TTC549 (cell line): ENCODE measurements around the gene ARL17A.
"Not testable (repeated sequence)": the region's sequence is repeated elsewhere in the genome, so short reads cannot be mapped to it uniquely, and the experiment has no call there.

ENCODE experiments used
- FAIRE-seq: peaks from 2 replicates; lab custom pipeline; 2012; peaks lifted over from hg19 to GRCh38; lab: Jason Lieb, UNC

Gene ARL17A

DNA sequence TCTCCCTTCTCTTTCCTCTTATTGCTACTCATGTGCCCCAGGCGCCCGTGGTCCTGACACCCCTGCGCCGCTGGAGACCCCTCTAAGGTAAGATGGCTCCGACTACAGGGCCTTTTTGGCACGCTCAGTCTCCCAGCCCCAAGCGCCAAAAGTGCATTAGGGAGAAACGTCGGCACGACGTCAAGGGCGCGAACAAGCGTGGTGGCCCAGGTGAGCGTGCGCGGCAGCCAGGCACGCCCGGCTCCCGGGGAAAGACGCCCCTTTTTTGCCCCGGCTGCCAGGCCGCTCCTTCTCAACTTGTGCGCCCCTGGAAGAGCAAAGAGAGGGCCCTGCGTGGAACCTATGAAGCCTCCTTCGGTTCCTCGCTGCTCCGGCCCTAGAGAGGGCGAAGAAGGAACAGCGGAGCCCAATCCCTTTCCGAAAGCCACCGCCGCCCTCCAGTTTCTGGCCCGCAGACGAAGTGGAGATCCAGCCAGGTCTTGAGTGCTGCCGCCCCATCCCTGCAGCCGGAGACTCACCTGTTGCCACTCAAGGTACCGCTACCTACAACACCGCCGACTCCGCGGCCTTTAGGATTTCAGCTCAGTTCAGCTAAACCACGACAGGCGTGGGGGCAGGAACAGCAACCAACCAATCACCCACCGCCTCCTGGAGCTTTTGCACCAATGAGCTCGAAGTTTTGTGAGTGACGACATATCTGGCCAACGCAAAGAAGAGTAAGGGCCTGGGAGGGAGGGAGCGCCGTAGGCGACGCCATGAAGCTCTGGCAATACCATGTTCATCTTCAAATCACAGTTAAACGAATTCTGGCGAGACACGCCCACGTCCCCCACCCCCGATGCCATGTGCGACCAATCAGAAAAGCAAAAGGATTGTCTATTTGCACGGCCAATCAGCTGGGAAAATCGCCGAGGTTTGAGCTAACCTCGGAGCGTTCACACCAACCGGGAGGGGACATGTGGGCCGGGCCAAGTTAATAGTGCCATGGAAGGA is at the start of gene ARL17A:
TSS of gene ARL17A (minus strand) at position 609 of the 993 bp plus-strand sequence. CDS start 3,369 bp downstream, outside the sequence.
- FAIRE-seq, result peak; percentile 96

DNA sequence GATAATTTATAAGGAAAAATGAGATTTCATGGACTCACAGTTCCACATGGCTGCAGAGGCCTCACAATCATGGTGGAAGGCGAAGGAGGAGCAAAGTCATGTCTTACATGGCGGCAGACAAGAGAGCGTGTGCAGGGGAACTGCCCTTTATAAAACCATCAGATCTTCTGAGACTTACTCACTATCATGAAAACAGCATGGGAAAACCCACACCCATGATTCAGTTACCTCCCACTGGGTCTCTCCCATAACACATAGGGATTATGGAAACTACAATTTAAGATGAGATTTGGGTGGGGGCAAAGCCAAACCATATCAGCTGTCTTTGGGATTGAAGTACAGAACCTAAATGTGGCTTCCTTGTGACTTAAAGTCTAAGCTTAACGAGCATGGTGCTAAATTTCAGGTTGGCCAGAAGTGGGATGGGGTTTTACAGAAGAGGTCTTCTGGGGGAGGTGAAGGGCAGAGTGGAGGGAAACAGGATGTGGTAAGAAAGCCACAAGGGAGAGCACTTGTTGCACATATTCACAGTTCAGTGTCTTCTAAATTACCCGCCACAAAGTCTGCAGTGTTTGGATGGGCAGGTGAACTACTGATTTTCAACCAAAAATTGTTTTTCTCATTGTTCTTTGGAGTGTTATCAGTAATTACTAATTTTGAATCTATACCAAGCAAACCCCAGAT is 49.4 kb upstream of the ARL17A start:
- FAIRE-seq, result not testable (repeated sequence)

DNA sequence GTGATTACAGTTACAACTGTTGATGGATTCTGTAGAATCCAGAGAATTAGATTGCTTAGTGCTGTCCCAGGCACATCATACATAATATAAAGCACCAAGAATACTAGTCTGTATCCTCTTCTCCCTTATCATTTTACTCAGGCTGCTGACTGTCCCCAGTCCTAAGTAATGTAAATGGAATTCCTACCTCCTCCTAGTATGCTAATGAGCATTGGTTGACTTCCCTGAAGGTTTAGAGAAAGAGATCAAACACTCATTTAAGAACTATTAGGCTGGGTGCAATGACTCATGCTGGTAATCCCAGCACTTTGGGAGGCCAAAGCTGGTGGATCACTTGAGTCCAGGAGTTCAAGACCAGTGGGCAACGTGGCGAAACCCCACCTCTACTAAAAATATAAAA is 48.0 kb upstream of the ARL17A start:
- FAIRE-seq, result not testable (repeated sequence)

DNA sequence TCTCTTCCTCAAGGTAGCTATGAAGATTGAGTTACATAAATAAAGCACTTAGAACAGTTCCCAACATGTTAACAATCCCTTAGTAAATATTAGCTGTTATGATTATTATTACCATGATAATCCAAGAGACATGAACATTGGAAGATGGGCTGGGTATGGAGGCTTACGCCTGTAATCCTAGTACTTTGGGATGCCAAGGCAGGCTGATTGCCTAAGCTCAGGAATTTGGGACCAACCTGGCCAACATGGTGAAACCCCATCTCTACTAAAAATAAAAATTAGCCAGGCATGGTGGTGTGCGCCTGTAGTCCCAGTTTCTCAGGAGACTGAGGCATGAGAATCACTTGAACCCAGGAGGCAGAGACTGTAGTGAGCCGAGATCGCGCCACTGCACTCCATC is 45.2 kb upstream of the ARL17A start:
- FAIRE-seq, result not testable (repeated sequence)

DNA sequence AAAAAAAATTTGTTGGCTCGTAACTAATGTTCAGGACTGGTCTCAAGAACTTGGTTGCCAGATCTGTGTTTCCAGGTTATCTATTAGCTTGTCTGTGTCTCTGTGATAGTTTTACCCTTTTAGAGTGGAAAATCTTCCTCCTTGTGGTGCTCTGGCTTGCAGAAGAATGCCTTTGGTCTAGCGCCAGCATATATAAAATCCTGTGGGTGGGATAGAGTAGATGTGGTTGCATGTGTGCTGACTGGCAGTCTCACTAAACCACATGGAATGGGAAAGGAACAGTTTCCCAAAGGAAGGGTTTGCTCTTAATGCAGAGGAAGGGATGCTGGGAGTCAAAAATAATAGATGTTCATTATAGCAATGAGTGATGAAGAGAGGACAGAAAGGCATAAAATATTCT is 44.3 kb upstream of the ARL17A start:
- not testable (repeated sequence) for FAIRE-seq

DNA sequence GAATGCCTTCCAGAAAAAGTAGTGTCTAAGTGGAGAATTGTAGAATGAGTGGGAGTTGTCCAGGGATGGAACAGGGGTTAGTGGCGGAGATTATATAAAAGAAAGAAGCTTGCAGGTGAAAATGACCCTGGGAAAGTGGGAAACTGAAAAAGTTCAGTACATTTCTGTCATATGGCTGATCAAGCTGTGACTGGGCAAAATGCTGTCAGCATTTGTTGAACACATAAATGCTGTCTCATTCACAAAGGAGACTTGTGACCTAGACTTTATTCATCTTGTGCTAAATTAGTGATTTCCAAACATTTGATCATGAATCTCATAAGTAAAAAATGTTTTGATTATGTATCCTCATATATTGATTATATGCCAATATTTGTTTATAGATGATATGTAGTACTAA is 39.5 kb upstream of the ARL17A start:
- not testable (repeated sequence) for FAIRE-seq

DNA sequence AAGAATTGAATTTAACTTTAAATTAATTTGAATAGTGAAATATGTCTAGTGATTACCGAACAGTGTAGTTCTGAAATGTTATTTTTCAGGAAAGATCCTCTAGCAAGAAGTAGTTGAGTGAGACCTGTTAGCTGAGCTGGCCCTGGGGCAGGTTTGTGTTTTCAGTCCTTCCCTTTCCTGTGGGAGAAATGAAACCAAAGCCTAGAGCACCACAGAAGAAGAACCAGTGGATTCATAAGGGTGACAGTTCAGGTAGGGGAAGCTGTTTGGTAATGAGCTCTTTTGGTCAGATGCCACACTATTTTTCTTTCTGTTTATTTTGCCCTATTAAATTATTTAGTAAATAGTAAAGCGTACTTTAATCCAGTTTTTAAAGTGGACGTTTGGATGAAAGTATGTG is 37.6 kb upstream of the ARL17A start:
- not testable (repeated sequence) for FAIRE-seq

DNA sequence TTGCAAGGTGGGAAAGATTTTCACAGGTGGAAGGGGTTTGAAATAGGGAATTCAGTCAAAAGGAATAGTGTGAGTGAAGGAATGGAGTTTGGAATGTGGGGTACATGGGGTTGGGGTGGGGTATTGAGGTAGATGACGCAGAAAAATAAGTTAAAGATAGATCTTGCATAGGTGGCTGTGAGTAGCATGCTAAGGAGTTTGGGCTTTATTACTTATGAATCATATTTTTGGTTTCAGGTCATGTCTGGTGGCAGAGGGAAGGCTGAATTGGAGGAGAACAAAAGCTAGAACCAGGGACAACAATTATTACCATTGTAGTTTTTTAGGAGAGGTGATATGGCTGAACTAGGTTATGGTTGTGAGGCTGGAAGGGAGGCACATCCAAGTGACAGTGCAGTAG is 34.4 kb upstream of the ARL17A start:
- FAIRE-seq, result not testable (repeated sequence)

DNA sequence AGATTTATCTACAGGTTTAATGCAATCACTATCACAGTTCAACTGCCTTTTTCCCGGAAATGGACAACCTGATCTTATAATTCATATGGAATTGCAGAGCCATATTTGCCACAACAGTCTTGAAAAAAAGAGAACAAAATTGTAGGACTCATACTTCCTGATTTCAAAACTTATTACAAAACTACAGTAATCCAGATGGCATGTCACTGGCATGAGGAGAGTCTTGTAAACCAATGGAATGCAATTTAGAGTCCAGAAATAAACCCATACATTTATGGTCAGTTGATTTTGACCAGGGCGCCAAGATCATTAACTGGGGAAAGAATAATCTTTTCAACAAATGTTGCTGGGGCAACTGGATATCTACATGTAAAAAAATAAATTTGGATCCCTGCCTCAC is 31.8 kb upstream of the ARL17A start:
- not testable (repeated sequence) for FAIRE-seq

DNA sequence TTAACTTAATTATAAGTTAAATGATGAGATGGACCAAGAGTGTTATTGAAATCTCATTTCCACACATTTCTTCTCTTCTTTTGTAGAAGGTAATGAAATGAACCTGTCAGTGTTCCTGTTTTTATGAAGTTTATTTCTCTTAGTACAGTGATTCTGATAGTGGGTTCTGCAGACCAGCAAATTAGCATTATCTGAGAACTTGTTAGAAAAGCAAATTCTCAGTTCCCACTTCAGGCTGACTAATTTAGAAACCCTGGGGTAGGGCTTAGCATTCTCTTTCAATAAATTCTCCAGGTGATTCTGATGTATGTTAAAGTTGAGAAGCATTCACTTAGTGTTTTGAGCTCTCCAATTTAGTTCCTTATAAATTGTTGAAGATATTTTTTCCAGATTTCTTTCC is 23.6 kb upstream of the ARL17A start:
- not testable (repeated sequence) for FAIRE-seq

DNA sequence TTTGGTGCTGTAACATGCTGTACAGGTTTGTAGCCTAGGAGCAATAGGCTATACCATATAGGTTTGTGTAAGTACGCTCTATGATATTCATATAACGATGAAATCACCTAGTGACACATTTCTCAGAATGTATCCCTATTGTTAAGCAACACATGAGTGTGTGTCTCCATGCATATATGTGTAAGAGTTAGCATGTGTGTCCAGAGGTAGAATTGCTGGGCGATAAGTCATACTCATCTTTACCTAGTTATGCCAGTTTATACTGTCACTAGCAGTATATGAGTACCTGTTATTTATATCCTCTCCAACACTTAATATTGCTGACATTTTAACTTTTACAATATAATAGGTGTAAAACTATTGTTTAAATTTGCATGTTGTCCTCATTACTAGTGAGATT is 21.3 kb upstream of the ARL17A start:
- FAIRE-seq, result not testable (repeated sequence)

DNA sequence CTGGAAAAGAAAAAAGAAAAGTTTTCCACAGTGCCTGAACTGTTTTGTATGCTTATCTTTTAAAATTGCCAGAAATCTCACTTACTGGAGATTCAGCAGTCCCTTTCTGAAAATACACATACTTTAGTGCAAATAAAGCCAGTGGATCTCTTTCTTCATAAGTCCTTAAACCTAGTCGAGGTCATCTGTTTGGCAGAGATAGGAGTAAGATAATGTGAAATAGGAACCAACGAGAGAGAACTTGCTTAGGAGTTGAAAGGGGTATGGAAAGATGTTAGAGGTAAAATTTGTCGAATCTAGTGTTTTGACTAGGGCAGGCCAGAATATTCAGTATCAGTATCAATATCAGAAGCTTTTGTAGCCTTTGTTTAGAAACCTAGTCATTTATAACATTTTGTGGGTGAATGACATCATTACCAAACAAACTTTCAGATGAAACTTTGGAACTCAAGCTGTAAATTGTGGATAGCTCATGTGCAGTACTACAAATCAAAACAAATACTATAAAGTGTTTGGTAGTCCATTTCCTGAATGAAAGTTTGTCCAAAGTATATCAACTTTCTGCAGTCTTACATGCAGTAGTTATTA is 18.9 kb upstream of the ARL17A start:
- not testable (repeated sequence) for FAIRE-seq

DNA sequence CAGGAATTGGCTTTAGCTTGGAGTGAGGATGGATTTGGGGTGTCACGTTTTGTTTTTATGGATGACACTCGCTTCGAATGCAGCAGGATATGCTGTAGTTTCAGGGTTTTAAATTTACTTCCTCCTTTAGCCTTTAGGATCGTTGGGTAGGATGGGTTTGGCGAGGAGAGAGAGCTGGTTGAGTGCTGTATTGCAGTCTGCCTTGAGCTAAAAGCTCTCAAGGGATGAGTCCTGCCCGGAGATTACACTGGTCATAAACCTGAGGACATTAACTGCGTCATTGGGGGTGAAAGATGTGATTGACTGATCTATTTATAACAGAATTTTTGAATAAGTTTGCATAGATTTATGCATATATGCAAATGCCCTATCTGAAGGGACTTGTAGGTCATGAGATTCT is 11.8 kb upstream of the ARL17A start:
- FAIRE-seq, result not testable (repeated sequence)

DNA sequence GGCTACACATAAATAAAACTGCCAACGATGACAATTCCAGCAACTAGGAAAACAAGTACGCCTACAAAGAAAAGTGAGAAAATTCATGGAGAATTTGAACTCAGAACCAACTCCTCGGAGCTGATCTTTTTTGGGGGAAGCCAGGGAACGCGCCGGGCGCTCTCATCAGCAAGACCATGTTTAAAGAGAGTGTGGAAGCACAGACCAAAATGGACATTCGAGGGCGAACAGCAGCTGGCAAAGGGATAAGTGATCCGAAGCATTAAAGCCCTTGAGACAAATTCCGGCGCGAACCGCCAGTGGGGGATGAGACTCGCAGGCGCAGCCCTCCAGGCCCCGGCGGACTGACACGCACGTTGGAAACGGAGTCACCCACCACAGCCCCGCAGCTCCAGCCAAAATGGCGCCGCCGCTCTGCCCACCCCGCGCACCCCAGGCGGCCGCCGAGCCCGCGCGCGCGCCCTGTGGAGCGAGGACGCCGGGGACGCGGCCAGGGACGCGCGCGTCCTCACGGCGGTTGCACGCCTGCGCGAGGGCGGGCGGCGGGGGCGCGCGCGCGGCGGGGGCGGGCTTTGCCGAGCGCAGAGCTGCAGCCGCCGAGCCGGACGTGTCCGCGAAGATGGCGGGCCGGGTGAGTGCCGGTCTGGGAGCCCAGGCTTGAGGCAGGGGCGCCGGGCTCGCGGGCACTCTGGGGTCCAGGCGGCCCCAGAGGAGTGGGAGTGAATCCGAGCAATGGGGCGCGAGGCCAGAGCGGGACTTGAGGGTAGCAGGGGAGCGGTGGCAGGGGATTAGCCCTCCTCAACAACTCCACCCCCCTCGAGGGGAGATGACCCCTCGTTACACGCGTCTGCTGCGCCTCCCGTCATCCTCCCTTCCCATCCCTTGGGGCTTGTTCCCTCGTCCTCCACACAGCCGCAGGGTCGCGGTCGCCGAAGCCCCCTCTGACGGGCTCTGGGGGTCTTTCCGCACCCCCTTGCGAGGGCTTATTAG is 11.0 kb upstream of the ARL17A start, which contains the start of gene NSF:
TSS of gene NSF (plus strand) at position 513 of the 990 bp plus-strand sequence. CDS start at position 620, 107 bp downstream.
- FAIRE-seq, result not testable (repeated sequence)

DNA sequence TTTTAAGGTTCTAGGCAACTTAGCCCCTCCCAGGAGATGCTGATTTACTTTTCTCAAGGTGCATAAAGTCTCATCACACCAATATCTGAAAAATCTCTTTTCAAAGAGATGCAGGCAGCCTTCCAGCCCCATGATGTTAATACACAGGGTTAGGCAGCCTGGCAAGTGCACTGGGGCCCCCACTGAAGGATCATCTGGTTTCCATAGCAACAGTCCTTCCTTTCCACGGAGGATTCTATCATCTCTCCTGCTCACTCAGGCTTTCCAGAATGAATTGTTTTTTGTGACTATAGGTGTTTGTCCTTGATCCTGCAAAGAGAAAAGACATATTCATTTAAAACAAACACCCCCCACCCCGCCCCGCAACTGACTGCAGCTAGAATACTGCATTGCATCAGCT is 6.0 kb upstream of the ARL17A start:
- FAIRE-seq, result not testable (repeated sequence)

DNA sequence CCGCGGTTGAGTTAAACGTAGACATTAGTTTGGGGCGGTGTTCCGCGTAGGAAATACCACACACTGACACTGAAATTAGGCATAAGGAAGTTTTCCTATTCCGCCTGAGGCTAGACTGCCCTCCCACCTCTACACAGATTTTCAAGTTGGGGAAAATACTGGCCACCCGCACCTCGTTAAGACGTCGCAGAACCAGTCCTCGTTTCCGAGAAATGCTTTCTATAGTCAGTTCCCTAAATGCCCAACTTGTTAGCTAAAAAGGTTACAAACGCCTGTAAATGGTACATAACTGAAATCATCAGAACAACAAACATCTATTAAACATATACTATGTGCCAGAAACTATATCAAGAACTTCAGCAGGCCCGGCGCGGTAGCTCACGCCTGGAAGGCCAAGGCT is 591 bp upstream of the ARL17A start:
- FAIRE-seq, result not testable (repeated sequence)

DNA sequence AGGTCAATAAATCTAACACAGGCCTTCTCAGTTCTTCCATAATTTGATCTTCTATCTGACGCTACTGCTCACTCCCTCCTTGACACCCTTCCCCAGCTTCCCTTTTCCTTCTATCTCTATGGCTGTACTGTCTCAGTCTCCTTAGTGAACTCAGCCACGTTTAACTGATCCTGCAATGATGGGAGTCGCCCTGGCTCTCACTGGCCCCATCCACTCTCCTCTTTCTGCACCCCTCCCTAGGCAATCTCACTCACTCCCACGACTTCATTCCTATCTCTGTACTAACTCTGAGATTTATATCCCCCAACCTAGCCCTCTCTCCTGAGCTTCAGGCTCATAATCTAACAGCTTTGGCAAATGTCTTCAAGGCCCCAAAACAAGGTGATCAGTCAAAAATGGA is 7.7 kb downstream of the ARL17A start:
- not testable (repeated sequence) for FAIRE-seq

DNA sequence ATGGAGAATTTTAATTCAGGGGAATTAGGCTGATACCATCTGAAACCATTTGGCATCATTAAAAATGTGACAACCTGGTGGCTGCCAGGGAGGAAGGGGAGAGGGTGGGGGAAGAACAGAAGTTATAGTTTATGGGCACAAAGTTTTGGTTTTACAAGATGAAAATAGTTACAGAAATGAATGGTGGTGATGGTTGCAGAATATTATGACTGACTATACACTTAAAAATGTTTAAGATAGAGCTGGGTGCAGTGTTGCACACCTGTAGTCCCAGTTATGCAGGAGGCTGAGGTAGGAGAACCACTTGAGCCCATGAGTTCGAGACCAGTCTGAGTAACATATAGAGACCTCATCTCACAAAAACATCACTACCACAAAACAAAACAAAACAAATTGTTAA is 12.5 kb downstream of the ARL17A start:
- not testable (repeated sequence) for FAIRE-seq

DNA sequence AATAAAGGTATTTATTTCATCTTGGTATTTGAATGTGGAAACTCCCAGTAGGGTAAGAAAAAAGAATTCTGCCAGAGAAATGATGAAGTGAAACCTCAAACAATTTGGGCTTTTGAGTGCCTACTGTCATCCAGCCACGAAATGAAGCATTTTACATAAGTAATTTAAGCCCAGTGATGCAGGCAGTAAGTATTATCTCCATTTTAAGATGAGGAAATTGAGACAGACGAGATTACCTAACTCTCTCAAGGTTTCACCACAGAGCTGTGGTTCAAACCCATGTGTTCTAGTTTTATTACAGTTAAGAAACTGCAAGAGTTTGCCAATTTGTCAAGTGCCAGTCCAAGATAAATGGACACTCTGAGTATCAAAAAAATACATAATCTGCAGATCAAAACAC is 13.2 kb downstream of the ARL17A start:
- not testable (repeated sequence) for FAIRE-seq

DNA sequence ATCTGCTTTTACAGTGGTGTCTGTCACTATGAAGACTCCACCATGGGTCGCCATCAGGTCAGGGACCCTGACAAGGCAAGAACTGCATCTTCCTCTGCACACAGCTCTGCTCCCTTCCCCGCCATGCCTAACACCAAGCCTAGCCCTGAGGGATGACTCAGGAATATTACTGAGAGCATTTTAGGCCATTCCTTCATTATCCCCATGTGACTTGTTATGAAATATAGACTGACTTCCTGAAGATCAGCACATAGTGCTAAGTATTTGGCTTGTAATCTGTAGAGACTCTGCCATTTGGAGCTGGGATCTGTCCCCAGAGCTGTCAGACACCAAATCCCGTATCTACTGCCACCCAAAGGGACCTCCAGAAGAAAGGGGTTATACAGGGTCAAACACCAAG is 19.4 kb downstream of the ARL17A start:
- not testable (repeated sequence) for FAIRE-seq

DNA sequence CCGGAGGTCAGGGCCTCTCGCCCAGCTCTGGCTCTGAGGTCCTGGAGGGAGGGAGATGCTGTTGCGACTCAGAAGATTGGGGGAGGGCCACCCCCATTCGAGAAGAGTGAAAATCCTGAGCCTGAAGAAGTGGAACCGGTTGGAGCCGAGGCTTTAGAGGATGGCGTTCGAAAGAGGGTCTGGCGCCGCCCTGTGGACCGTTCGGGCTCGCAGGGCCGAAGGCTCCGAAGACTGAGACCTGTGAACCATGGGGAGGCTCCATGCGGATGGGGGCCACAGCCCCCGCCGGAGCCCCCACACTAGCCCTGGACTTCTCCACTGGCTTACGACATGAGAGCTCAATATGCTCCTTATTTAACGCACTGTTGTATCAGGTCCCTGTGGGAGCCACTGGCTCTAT is 20.3 kb downstream of the ARL17A start:
- FAIRE-seq, result not testable (repeated sequence)
